ENCODE data around the gene PTPN1.
A peak's percentile ranks its signal among the peaks of the same experiment; 100 is the strongest.

Gene PTPN1

DNA sequence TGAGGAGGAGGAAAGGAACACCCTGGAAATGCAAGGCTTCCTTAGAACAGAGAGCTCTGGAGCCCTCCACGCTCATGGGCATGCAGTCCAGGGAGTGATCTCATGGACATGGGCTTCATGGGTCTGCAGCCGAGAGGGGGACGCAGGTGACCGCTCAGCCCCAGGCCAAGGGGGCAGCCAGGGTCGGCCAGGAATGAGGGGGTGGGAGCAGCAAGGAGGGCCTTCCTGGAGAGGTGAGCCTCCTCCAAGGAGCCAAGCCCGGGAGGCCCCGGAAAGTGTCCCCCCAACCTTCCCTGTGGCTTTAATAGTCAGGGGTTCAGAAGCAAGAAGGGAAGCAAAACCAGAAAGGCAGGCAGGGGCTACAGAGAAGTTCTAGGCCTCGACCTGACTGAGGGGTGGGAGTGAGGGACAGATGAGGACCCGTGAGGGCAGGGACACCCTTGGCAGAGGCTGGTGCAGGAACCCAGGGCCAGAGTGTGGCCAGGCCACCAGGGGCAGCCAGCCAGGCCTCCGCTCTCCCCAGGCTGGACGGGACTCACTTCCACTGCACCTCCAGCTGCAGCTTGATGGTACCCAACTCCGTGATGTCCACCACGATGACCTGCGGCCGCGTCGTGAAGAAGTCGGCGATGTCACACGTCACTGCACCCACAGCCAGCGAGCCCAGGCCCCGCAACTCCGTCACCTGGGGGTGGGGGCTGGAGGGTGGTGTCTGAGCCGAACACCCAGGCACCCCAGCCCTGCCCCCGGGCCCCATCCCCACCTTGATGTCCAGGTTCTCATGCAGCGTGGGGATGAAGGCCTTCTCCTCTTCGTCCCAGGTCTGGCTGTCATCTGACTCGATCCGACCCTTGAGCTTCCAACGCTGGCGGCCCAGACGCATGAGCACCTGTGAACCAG, 97.9 kb downstream of the PTPN1 start:
- no peak for TF ChIP-seq CTCF (conservative IDR thresholded peaks at IDR 0.05; ENCODE audit: control insufficient read depth, insufficient read depth, low read depth, low read length)

GRCh38 chr20:50608750-50609104, 98.5 kb downstream of the PTPN1 start:
- no peak overlapping the region for H3K4me3 ChIP-seq (ENCODE audit: control insufficient read depth, low read depth, low read length)
- no peak for TF ChIP-seq CTCF (conservative IDR thresholded peaks at IDR 0.05; ENCODE audit: control insufficient read depth, insufficient read depth, low read depth, low read length)
- no peak for DNase-seq (ENCODE audit: low read depth)

More for the DNA sequence above, 97.9 kb downstream of the PTPN1 start:
- no peak for DNase-seq (ENCODE audit: low read depth)
- no peak overlapping the region for H3K4me3 ChIP-seq (ENCODE audit: control insufficient read depth, low read depth, low read length)

- DNase-seq (ENCODE audit: low read depth) = no peak
- TF ChIP-seq CTCF (conservative IDR thresholded peaks at IDR 0.05; ENCODE audit: control insufficient read depth, insufficient read depth, low read depth, low read length) = no peak
Measured at GRCh38 chr20:50609438-50609989, 99.3 kb downstream of the PTPN1 start.

DNA sequence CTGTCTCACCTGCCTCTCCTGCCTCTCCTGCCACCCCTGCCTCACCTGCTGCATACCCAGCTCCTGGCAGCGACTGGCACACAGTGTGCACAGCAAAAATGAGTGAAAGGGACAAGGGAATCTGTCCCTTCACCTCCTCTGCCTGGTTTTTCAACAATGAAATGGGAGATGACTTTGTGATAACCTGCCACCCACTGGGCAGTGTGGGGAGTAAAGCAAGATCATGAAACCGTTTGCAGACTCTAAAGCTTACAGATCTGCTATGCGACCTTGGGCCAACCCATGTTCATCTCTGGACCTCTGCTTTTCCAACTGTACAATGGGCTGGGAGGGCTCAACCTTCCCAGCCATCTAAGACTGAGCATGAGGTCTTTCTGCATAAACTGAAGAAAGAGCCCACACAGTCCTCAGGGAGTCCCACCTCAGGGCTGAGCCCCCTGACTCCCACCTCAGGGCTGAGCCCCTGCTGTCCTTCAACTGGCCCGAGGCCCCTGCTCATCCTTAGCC, 100.1 kb downstream of the PTPN1 start:
- TF ChIP-seq CTCF (conservative IDR thresholded peaks at IDR 0.05; ENCODE audit: control insufficient read depth, insufficient read depth, low read depth, low read length) = peak; percentile 7
- no peak overlapping the region for H3K4me3 ChIP-seq (ENCODE audit: control insufficient read depth, low read depth, low read length)
- DNase-seq (ENCODE audit: low read depth) = no peak

More at GRCh38 chr20:50609438-50609989, 99.3 kb downstream of the PTPN1 start:
- H3K4me3 ChIP-seq (ENCODE audit: control insufficient read depth, low read depth, low read length) = no peak overlapping the region

GRCh38 chr20:50611128-50611810, 101.1 kb downstream of the PTPN1 start:
- no peak overlapping the region for H3K4me3 ChIP-seq (ENCODE audit: control insufficient read depth, low read depth, low read length)
- no peak for DNase-seq (ENCODE audit: low read depth)
- no peak for TF ChIP-seq CTCF (conservative IDR thresholded peaks at IDR 0.05; ENCODE audit: control insufficient read depth, insufficient read depth, low read depth, low read length)

GRCh38 chr20:50613438-50614169, 103.4 kb downstream of the PTPN1 start:
- no peak for TF ChIP-seq CTCF (conservative IDR thresholded peaks at IDR 0.05; ENCODE audit: control insufficient read depth, insufficient read depth, low read depth, low read length)
- H3K4me3 ChIP-seq (ENCODE audit: control insufficient read depth, low read depth, low read length) = no peak overlapping the region
- DNase-seq (ENCODE audit: low read depth) = no peak

Measured in fibroblast of mammary gland (primary cell).